Activated naive CD4-positive, alpha-beta T cell treated with Interleukin-2 at 50 U/mL for 16 hours (primary cell): Measurements from ENCODE around the gene PKP3.
A peak's percentile ranks its signal among the peaks of the same experiment; 100 is the strongest.
"Not testable (repeated sequence)": the region's sequence is repeated elsewhere in the genome, so short reads cannot be mapped to it uniquely, and the experiment has no call there.

ENCODE experiments used
- DNase-seq: peaks from one replicate; pipeline ENCODE4 v3.0.0-alpha.2; 2020

PKP3 gene

DNA sequence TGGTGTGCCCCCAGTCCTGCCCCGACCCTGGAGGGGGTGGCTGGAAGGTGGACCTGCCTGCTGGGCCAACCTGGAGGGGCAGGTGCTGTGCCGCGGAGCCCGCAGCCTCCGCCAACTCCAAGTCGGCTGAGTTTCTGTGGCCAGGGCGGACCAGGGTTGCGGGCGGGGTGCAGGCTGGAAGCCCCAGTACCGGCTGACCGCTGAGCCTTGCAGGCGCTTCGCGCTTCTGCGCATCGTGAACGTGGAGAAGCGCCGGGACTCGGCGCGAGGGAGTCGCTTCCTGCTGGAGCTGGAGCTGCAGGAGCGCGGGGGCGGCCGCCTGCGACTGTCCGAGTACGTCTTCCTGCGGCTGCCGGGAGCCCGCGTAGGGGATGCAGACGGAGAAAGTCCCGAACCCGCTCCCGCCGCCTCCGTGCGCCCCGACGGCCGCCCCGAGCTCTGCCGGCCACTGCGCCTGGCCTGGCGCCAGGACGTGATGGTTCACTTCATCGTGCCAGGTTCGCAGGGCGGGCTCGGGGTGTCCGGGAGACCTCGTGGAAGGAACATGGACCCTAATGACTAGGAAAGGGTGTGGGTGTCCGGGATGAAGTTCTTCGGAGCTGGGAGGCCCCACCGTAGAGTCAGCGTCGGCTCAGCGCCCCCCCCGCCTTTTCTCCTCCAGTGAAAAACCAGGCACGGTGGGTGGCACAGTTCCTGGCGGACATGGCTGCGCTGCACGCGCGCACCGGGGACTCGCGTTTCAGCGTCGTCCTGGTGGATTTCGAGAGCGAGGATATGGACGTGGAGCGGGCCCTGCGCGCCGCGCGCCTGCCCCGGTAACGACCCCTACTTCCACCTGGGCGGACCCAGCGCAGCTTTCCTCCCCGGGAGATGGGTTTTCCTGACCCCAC, 14.6 kb upstream of the PKP3 start:
- no peak for DNase-seq

DNA sequence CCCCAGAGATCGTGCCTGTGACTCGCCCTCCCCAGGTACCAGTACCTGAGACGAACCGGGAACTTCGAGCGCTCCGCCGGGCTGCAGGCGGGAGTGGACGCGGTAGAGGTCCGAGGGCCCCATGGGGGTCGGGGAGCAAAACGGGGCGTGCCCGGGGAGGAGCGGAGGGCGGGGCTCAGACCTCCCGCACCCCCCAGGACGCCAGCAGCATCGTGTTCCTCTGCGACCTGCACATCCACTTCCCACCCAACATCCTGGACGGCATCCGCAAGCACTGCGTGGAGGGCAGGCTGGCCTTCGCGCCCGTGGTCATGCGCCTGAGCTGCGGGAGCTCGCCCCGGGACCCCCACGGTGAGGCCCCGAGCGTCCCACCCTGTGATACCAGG, 13.9 kb upstream of the PKP3 start:
- DNase-seq = no peak

DNA sequence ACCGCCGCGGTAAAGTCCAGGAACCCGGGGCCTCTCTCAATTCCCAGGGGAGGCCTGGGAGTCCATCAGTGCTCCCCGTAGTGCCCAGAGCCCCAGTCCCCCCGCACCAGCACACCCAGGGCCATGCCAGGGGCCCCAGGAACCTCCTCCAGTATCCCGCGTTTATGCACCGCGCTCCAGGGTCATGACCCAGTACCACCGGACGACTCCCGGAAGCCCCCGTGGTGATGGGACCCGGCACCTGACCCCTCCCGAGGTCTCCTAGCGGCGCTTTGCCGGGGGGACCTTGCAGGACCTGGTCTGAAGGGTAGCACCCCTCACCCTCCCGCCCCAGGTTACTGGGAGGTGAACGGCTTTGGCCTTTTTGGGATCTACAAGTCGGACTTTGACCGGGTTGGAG, 13.5 kb upstream of the PKP3 start:
- no peak for DNase-seq

DNA sequence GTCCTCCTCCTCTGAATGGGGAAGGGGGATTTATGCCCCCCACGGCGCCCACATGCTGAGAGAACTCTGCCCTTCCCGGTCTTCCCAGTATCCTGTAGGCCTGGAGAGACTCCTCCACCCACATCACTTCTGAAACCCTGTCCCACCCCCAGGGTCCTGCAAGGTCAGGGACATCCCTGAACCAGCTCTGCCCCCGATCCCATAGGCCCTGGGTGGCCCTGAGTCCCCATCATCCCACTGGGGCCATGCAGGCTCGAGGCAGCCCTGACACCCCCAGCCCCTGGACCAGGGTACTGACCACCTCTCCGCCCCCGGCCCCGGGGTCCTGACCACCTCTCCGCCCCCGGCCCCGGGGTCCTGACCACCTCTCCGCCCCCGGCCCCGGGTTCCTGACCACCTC, 13.0 kb upstream of the PKP3 start:
- no peak for DNase-seq

DNA sequence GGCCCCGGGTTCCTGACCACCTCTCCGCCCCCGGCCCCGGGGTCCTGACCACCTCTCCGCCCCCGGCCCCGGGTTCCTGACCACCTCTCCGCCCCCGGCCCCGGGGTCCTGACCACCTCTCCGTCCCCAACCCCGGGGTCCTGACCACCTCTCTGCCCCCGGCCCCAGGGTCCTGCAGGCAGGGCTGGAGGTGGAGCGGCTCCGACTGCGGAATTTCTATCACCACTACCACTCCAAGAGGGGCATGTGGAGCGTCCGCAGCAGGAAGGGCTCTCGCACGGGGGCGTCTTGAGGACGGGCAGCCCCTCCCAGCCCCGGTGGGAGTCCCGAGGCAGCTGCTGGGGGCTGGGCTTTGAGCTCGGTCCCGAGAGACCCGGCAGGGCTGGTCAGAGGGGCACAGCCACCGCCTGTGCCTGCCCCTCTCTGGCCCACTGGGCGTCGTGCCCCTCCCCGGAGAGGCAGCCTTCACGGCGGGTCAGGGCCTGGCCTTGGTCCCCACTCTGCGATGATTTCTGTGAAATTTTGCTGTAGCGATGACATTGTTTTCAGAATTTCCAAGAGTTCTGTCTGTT, 12.4 kb upstream of the PKP3 start:
- no peak for DNase-seq

DNA sequence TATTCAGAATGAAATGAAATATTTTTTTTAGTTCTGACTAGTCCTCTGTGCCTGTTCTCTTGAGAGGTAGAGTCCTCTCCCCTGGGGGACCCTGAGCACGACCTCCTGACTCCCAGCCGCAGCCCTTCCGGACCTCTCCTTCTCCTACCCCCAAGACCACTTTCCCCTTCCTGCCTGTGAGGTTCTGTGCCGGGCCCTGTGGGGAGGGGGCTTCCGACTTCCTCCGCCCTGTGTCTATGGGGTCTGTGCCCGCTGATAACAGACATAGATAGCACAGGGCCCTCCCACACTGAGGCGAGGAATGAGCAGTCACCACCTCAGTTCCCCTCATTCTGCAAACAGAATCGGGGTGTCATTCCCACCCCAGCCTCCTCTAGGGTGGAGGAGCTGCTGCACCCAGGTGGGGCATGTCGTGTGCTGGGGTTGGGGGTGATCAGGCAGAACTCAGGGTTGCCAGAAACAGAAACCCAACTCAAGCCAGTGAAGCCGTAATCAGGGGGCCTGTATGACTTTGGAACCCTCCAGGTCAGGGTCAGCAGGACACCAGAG, 11.9 kb upstream of the PKP3 start:
- DNase-seq = no peak

DNA sequence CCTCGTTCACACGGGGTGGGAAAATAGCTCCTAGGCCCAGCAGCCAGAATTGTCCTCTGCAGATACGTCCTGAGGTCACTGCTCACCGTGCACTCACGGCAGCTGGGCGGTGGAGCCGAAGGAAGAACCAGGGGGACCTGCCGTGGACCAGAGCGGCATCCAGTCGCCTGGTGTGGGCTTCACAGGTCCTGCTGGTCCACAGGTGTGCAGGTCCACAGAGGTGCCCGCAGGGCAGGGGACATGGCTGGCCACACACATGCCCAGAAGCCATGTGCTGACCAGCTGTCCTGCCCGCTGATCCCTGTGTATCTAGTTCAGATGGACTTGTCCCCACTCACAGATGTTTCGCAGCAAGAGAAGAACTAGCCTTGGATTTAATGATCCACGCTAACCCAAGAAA, 10.6 kb upstream of the PKP3 start:
- DNase-seq = no peak

DNA sequence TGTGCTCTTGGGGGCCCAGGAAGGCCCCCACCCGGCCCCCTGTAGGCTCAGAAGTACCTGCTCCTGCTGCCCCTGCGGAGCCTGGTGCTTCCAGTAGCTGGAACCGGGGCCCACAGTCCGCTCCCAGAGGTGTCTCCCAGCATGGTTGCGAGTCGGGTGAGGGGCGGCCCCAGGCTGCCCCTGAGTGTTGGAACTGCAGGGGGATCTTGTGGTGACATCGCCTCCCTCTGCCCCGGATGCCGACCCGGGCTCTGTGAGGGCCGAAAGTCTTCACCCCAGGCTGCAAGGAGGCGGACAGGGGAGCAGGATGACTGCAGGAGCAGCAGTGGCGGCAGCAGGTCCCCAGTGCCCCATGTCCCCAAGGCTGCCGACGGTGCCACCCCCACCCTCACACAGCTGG, 9.5 kb upstream of the PKP3 start:
- no peak for DNase-seq

DNA sequence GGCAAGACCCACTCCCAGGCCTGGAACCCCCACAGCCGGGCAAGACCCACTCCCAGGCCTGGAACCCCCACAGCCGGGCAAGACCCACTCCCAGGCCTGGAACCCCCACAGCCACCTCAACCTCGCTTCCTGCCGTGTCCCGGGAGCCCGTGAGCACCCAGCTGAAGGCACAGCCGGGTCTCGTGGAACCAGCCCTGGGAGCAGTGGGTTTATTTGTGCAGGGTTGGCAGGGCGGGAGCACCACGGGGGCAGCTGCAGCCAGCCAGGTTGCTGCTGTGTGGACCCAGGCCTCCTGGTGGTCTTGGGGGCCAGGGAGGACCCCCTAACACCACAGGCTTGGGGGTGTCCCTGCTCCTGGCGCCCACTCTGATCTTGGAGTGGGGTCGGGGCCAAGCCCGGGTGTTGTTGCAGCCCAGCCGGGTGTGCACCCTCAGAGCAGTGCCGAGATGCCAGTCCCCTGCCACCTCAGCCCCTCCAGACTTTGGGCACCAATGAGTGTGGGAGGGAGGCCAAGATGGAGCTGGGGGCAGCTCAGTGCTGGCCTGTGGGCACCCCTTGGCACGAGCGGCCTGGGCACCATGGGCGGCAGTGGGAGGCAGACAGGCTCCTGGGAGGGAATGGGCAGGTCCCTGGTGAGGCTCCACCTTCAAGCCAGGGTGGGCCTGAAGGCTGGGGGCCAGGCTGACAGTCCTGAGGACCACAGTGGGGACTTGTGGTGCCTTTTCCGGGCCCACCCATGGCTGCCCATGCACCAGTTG, 8.2 kb upstream of the PKP3 start:
- DNase-seq = no peak

DNA sequence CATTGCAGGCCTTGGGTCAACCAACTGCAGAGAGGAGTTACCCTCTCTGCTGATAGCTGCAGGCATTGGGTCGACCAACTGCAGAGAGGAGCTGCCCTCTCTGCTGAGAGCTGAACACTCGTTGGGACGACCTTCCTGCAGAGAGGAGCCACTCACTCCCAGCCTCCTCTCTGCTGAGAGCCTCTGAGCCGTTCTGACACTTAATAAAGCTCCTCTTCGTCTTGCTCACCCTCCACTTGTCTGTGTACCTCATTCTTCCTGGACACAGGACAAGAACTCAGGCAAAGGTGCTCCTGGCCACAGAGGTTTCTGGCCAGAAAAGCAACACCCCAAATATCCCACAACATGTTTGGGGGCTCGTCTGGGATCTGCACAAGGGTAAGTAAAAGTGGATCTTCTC, 7.5 kb upstream of the PKP3 start:
- DNase-seq = no peak

DNA sequence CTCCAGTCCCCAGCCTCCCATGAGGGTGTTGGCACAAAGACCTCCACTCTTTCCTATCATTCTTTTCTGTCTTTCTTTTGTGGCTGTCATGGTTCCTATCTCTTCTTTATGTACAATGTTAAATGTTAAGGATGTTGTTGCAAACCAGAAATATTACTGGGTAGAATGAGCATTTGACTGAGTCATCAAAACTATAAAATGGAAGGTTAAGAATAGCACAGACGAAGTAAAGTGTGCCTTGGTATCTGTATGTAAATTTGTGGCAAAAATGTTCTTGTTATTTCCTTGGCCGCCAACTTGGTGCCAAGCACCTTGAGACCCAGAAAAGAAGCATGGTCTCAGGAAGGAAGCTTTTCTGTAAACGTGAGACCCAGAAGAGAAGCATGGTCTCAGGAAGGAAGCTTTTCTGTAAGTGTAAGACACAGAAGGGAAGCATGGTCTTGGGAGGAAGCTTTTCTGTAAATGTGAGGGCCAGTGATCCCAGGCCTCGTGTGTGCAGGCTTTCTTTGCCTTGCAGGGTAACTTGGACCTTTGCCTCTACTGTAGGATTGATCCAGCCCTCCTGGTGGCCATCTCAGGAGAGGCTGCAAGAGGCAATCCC, 6.7 kb upstream of the PKP3 start:
- DNase-seq = no peak

DNA sequence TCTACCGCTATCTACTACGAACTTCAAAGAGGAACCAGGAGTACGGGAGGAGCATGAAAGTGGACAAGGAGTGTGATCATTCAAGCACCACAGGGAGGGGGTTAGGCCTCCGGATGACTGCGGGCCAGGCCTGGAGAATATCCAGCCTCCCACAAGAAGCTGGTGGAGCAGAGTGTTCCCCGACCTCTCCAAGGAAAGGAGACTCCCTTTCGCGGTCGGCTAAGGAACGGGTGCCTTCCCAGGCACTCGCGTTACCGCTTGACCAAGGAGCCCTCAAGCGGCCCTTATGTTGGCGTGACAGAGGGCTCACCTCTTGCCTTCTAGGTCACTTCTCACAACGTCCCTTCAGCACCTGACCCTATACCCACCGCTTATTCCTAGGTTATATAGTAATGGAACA, 4.6 kb upstream of the PKP3 start:
- not testable (repeated sequence) for DNase-seq

DNA sequence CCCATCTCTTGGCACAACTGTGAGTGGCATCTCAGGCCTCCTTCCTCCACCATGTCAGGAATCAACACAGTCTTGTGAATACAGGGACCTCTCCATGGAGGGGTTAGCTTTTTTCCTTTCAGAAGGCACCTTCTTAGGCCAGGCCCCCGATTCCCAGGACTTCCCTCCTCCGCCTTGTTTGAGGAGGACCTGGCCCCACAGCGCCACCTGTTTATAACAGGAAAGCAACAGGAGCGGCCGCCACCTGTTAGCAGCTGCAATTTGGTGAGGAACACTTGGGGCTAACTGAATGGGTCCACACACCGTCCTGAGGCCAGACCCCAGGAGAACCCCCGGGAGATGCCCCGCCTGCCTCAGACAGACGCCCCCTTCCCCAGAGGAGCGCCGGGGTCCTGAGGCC, 3.8 kb upstream of the PKP3 start:
- DNase-seq = no peak

DNA sequence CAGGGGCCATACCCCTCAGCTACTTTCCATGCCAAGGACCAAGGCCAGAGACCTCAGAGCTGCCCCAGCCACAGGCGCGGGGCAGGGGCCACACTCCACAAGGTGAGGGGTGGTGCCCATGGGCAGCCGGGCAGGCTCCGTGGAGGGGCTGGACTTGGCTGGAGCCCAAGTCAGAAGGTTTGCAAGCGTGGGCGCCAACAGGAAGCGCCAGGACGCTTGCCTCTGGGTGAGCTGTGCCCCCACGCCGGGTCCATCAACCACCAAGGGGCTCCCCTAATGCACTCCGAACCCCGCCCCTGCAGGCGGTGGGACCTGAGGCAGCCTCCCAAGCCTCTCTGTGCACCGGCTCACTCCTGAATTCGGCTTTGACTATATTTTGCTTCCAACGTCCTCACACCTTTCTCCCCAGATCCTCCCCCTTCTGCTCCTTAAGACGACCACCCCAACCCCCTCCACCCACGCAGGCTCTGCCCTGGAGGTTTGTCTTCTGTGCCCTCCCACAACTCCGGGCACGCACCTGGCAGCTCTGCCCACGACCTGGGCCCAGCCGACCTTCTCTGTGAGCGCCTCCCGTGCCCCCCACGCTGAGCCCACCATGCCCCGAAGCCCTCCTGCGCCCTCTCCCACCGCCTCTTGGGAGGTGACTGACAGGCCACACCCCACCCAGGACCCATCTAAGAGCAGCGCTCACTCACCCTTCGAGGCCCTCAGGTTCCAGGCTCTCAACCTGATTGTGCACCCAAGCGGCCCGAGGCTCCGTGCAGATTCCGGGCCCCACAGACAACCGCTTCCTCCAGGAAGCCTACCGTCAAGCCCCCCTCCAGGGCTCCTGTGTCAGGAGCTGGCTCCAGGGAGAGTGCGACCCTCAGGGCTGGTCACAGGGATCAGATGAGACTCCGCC, 2.6 kb upstream of the PKP3 start:
- DNase-seq = no peak

DNA sequence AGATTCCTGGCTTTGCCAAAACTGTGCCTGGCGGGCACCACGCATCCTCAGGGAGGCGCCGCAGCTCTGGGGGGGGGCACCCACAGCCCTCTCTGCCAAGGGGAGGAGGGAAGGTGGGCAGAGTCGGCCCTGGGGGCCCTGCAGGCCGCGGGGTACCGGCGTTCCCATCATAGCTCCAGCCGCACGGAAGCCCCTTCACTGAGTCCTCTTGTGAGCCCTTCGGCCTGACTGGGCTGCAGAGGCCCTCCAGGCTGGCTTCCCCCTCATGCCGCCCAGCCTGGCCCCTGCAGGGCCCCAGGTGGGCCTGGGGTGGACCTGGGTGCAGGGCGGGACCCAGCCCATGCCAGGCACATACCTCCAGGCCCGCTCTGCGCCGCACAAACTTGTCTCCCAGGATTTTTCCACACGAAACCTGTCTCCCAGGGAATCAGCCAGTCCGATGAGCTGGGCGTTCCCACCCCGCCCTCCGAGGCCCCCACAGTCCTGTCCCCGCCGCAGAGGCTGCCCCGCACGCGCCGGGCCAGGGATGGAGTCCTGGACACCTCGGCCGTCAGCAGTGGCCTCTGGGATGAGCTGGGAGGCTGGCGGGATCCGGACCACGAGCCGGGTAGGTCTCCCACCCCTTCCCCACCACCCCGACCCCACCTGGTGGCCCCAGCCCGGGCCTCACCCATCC, 1.8 kb upstream of the PKP3 start:
- DNase-seq = no peak

DNA sequence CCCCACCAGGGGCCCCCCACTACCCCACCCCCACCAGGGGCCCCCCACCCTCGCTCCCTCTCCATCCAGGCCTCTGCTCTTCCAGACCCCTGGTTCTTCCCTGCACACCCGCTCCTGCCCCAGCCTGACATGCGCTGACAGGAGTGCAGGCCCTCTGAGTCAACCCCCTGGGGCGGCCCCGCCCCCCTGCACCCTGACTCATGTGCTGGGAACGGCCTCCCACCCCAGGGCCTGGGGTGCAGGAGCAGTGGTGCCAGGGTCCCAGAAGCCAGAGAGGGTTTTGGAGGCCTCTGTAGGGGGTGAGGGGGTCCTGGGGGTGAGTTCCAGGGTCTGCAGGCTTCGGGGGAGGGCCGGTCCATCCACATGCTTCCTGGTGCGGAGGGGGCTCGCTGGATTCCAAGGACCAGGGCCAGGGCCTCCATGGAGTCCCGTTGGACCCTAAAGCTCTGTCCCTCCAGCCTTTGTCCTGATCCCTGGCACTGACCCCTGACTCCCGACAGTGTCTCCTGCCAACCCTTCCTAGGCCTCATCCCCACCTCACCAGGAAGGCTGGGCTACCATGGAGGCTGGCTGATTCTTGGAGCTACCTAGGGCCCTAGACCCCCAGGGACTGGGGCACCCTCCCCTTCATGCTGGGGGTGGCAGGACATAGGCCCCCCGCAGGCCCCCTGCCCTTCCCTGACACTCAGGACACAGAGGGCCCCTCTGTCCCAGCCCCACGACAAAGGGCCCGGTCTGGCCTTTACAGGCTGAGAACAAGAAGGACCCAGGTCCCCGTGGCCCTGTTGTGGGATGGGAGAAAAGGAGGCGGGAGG, 583 bp upstream of the PKP3 start:
- DNase-seq = peak; percentile 26

DNA sequence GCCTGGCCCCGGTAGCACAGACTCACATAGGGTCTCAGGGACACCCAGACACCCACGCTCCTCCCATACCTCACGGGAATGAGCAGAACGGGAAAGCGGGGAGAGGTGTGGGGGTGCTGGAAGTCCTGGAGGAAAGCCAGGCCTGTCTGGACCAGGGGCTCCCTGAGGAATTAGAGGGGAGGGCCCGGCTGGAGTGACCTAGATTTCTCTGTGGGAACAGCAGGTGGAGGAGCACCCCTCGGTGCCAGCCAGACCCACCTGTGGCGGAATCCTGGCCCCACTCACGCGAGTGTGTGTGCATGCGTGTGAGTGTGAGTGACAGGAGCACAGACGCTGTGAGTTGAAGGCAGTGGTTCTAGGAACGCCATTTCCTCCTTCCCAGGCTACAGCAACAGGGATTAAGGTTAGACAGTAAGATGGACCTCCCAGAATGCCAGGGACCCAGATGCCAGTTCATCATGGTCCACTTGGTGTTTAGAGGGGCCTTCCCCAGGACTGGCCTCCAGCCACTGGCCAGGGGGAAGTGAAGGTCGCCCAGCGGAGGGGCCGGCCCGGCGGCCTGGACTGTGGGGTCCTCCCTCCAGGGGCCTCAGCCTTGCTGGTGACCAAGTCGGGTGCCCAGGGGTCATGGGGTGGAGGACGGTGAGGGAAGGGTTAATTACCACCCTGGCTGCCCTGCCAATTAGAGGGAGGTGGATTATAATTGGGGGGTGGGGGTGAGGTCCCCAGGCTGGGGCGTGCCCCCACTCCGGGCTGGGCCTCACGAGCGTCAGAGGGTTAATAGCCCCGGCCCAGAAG, 1.0 kb downstream of the PKP3 start:
- no peak for DNase-seq

DNA sequence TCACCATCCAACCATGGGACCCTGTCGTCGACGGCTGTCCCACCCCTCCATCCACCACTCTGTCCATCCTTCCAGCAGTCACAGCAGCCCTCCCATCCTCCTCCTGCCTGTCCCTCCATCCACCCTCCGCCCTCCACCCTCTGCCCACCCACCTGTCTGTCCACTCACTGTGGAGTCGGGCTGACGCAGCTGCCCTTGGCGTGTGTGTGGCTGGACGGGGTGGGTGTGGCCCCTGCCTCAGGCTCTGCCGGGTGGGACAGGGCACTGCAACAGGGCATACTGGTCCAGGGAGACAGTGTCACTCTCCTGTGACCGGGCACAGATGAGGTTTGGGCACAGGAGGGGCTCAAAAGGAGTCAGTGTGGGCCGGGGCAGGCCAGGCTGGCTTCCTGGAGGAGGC, 1.9 kb downstream of the PKP3 start:
- no peak for DNase-seq

DNA sequence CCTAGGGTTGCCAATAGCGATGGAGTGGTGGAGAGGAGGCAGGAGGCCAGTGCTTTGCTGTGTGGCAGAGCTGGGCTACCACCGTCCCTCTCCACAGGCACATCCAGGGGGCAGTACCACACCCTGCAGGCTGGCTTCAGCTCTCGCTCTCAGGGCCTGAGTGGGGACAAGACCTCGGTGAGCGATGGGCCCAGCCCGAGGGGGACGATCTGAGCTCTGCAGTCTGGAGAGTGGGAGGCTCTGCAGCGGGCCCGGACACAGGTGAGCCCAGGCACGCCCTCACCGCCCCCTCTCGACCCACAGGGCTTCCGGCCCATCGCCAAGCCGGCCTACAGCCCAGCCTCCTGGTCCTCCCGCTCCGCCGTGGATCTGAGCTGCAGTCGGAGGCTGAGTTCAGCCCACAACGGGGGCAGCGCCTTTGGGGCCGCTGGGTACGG, 2.5 kb downstream of the PKP3 start:
- no peak for DNase-seq
